Activated T-helper 17 cell treated with anti-CD3 and anti-CD28 coated beads, Interleukin-2, amount 50 U/mL, for 72 hours (primary cell): ENCODE results near the gene STX16. TPM values are rescaled to one million over a fixed set of nuclear protein-coding genes. Genes with fewer than 3 reads are reported as not detected.

Source experiments
- ATAC-seq: fragments of 150-1000 bp; cut with Tn5 transposase; replicated peaks from 2 replicates; pipeline ENCODE4 v1.10.0; 2021; ENCODE audit warnings: mild to moderate bottlenecking, moderate library complexity
- H3K27ac Mint-ChIP-seq: one replicate; pipeline ENCODE4 v1.8.0; 2022; ENCODE audit warnings: mixed read lengths
- H3K27me3 Mint-ChIP-seq: one replicate; pipeline ENCODE4 v1.8.0; 2022; ENCODE audit warnings: mixed read lengths
- H3K36me3 Mint-ChIP-seq: one replicate; pipeline ENCODE4 v1.8.0; 2022; ENCODE audit warnings: low read depth, mild to moderate bottlenecking, mixed read lengths
- H3K4me1 Mint-ChIP-seq: one replicate; pipeline ENCODE4 v1.8.0; 2022; ENCODE audit warnings: mixed read lengths
- H3K4me3 Mint-ChIP-seq: one replicate; pipeline ENCODE4 v1.8.0; 2022; ENCODE audit warnings: mild to moderate bottlenecking, mixed read lengths
- H3K9me3 Mint-ChIP-seq: one replicate; pipeline ENCODE4 v1.8.0; 2022; ENCODE audit warnings: mixed read lengths
- total RNA-seq, 2 donors: library from RNA; stranded (reverse); gene quantifications; one replicate each; pipeline ENCODE4 v1.2.3, GENCODE V29; 2022

The STX16 gene, protein sequence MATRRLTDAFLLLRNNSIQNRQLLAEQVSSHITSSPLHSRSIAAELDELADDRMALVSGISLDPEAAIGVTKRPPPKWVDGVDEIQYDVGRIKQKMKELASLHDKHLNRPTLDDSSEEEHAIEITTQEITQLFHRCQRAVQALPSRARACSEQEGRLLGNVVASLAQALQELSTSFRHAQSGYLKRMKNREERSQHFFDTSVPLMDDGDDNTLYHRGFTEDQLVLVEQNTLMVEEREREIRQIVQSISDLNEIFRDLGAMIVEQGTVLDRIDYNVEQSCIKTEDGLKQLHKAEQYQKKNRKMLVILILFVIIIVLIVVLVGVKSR
- total RNA-seq: 100 to 1,000 TPM in 1 of 2 donors, 10 to 100 TPM in 1; 95.3 to 130 TPM

GRCh38 chr20:58650776-58651558 lies at the start of gene STX16:
STX16 (plus strand) TSS chr20:58651283; CDS start chr20:58652007, 724 bp downstream.
- Mint-ChIP-seq H3K4me1 (peaks cover 7% of the 10 kb centered on the region), H3K27me3 (no peaks in the 10 kb centered on the region), H3K4me3 (peak within 1 kb of the TSS; percentile 98), H3K36me3 (peaks cover 40% of the 10 kb centered on the region), H3K9me3 (no peaks in the 10 kb centered on the region), H3K27ac (peak within 1 kb of the TSS; percentile 99)
- peak; percentile 75 for ATAC-seq

- no peaks in the 10 kb centered on the region for H3K9me3 Mint-ChIP-seq
- no peak for ATAC-seq
- no peak overlapping the region for H3K4me3 Mint-ChIP-seq
- no peaks in the 10 kb centered on the region for H3K36me3 Mint-ChIP-seq
- no peak overlapping the region for H3K27ac Mint-ChIP-seq
- no peaks in the 10 kb centered on the region for H3K4me1 Mint-ChIP-seq
- peaks cover 5% of the 10 kb centered on the region for H3K27me3 Mint-ChIP-seq
These were observed 49.0 kb upstream of the STX16 start for GRCh38 chr20:58602124-58602523.

DNA sequence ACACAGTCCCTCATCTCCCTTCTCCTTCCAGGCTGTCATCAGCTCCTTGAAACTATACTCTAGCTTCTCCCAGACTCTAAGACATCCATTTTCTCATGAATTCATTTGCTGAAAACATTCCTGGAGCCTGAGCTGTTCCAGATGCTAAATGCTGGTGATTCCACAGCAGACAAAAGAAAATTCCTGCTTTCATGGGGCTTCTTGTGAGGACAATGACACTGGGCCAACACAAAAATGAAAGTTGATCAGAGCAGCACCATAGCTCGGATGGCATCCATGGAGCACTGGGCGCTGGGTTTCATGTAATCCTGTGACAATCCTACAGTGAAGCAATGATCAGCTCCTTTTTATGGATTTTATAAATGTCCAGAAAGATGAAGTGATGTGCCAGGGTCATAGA lies 47.4 kb upstream of the STX16 start:
- Mint-ChIP-seq H3K4me1 (no peaks in the 10 kb centered on the region), H3K27me3 (peaks cover under 1% of the 10 kb centered on the region), H3K4me3 (no peak overlapping the region), H3K9me3 (no peaks in the 10 kb centered on the region), H3K36me3 (no peaks in the 10 kb centered on the region), H3K27ac (no peak overlapping the region)
- no peak for ATAC-seq

GRCh38 chr20:58604128-58604881 lies 46.8 kb upstream of the STX16 start:
- Mint-ChIP-seq H3K4me3 (no peak overlapping the region), H3K4me1 (no peaks in the 10 kb centered on the region), H3K9me3 (no peaks in the 10 kb centered on the region), H3K27ac (no peak overlapping the region), H3K36me3 (no peaks in the 10 kb centered on the region), H3K27me3 (no peaks in the 10 kb centered on the region)
- ATAC-seq: no peak

DNA sequence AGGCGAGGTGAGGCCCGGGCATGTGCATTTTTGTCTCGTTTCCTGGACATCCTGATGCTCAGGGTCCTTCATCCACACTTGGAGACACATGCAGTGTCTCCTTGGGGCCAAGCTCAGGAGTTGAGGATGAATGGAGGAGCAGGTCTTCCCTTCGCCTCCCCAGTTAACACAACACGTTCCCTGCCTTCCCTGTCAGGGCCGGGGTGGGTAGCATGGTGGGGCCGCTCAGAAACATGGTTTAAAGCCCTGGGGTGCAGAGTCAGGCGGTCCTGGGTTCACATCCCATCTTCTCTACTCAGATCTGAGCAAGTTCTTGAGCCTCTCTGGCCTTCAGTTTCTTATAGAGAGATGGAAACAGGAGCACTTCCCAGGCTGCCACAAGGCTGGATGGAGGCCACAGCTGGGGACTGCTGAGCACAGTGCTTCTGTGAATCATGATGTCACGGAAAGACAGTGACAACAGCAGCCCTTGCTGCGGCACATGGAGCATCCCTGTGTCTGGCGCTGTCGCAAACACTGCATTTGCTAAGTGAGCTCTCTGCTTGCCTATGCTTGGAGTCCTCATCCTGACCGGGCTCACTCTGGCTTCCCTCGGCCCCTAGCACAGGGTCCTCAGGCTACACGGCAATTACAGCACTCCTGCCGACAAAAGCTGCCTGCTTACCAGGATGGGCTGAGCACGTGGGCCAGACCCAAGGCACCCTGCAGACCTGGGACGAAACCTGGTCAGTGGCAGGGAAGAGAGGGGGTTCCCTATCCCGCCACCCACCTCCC lies 45.6 kb upstream of the STX16 start:
- H3K4me1 Mint-ChIP-seq: no peaks in the 10 kb centered on the region
- H3K9me3 Mint-ChIP-seq: no peaks in the 10 kb centered on the region
- H3K27me3 Mint-ChIP-seq: no peaks in the 10 kb centered on the region
- H3K4me3 Mint-ChIP-seq: no peak overlapping the region
- no peak overlapping the region for H3K27ac Mint-ChIP-seq
- ATAC-seq: no peak
- no peaks in the 10 kb centered on the region for H3K36me3 Mint-ChIP-seq

- H3K36me3 Mint-ChIP-seq: no peaks in the 10 kb centered on the region
- ATAC-seq: no peak
- no peaks in the 10 kb centered on the region for H3K9me3 Mint-ChIP-seq
- no peak overlapping the region for H3K4me3 Mint-ChIP-seq
- H3K27ac Mint-ChIP-seq: no peak overlapping the region
- H3K27me3 Mint-ChIP-seq: no peaks in the 10 kb centered on the region
- H3K4me1 Mint-ChIP-seq: no peaks in the 10 kb centered on the region
These were observed 44.9 kb upstream of the STX16 start for GRCh38 chr20:58606184-58606583.

DNA sequence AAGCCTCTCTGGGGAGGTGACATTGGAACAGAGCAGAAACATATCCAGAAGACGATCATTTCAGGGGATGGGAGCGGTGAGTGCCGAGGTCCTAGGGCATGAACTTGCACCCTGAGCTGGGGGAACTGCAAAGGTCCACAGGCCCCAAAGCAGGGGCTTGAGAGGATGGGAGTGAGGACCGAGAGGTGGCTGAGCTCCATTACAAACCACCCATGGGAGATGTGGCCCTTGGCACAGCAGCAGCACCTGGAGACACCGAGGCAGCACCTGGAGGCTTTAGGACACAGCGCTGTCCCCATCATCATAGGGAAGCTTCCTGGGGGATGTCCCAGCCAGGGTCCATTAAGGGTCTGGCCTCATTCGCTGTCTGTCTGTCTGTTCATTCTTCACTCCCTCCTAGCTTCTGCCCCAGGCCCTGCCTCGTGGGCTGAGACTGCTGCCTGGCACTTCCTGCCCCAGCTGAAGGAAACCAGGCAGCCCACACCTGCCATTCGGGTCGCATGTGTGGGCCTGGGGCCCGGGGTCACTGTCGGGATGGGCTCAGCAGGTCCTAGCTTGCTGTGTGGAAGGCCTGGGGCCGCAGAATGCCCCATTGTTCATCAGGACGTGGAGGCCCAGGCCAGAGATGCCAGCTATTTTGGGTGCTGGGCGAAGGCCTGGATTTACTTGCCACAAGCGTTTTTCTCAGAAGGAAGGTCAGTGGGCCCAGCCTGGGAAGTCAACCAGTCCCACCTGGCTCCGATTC lies 42.8 kb upstream of the STX16 start:
- Mint-ChIP-seq H3K4me3 (no peak overlapping the region), H3K36me3 (no peaks in the 10 kb centered on the region), H3K27me3 (no peaks in the 10 kb centered on the region), H3K9me3 (no peaks in the 10 kb centered on the region), H3K27ac (no peak overlapping the region), H3K4me1 (no peaks in the 10 kb centered on the region)
- no peak for ATAC-seq

- Mint-ChIP-seq H3K27me3 (no peaks in the 10 kb centered on the region), H3K4me1 (no peaks in the 10 kb centered on the region), H3K4me3 (no peak overlapping the region), H3K27ac (no peak overlapping the region), H3K36me3 (no peaks in the 10 kb centered on the region), H3K9me3 (no peaks in the 10 kb centered on the region)
- ATAC-seq: no peak
These were observed 42.1 kb upstream of the STX16 start for GRCh38 chr20:58609026-58609425.

- ATAC-seq: no peak
- Mint-ChIP-seq H3K9me3 (no peaks in the 10 kb centered on the region), H3K4me3 (no peak overlapping the region), H3K27ac (no peak overlapping the region), H3K4me1 (no peaks in the 10 kb centered on the region), H3K27me3 (no peaks in the 10 kb centered on the region), H3K36me3 (no peaks in the 10 kb centered on the region)
These were observed 40.8 kb upstream of the STX16 start for GRCh38 chr20:58610071-58610800.

- no peaks in the 10 kb centered on the region for H3K4me1 Mint-ChIP-seq
- H3K4me3 Mint-ChIP-seq: no peak overlapping the region
- H3K9me3 Mint-ChIP-seq: no peaks in the 10 kb centered on the region
- no peak for ATAC-seq
- no peaks in the 10 kb centered on the region for H3K27me3 Mint-ChIP-seq
- H3K36me3 Mint-ChIP-seq: no peaks in the 10 kb centered on the region
- H3K27ac Mint-ChIP-seq: no peak overlapping the region
These were observed 40.3 kb upstream of the STX16 start for GRCh38 chr20:58610811-58611210.

DNA sequence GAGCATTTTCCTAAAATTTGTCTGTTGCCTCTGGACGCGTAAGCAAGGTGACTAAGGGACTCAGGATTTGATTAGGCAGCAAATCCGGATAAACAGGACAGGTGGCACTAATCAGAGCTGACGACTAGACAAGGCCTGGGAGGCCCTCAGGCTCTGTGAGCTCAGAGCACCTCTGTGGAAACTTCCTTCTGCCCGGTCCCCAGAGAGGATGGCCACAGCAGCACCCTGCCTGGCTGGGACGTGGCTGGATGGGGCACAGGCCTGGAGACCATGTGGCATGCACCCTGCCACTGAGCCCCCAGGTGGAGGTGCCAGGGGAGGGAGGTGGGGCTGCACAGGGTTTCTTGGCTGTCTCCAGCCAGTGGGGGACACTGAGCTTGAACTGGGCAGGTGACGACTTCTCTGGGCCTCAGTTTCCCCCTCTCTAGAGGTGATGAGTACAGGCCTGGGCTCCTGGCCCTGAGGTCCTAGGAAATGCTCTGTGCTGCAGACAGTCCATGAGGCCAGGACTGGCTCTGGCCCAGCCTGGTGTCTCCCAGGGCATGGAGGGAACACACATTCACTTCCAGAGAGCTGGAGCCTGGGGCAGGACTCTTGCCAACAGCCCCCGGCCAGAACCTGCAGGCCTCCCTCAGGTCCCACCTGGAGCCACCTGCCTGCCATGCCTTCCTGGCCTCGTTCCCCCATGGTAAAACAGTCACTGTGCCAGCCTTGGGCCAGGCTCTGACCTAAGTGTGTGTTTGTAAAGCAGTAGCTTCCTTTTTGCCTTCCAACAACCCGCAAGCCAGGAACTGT lies 39.6 kb upstream of the STX16 start:
- H3K27me3 Mint-ChIP-seq: no peaks in the 10 kb centered on the region
- H3K4me1 Mint-ChIP-seq: no peaks in the 10 kb centered on the region
- ATAC-seq: no peak
- H3K36me3 Mint-ChIP-seq: no peaks in the 10 kb centered on the region
- no peak overlapping the region for H3K27ac Mint-ChIP-seq
- no peaks in the 10 kb centered on the region for H3K9me3 Mint-ChIP-seq
- no peak overlapping the region for H3K4me3 Mint-ChIP-seq

DNA sequence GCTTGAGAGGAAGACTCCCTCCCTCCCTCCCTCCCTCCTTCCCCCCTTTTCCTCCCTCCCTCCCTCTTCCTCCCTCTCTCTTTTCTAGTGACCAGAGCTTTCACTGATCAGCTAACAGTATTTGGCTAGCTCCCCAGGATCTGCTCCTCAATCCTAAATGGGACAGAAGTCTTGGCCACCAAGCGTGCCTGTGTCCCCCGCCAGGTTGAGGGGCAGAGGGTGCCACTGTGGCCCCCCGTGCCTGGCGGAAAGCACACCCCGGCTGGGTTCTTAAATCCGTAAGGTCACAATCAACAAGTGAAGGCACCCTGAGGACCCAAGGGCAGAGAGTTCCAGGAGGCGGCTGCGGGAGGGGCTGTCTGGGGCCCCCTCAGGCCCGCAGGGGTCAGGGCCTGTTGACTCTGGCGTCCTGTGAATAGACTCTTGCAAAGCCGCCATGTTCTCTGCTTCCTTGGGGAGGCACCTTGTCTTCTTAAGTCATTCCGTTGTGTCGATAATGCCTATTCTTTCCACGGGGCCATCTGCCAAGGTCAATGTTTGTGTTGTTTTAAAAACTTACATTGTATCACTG lies 38.9 kb upstream of the STX16 start:
- H3K4me1 Mint-ChIP-seq: no peaks in the 10 kb centered on the region
- no peak overlapping the region for H3K4me3 Mint-ChIP-seq
- H3K9me3 Mint-ChIP-seq: no peaks in the 10 kb centered on the region
- no peak for ATAC-seq
- peaks cover under 1% of the 10 kb centered on the region for H3K27me3 Mint-ChIP-seq
- H3K36me3 Mint-ChIP-seq: no peaks in the 10 kb centered on the region
- no peak overlapping the region for H3K27ac Mint-ChIP-seq
